Smooth muscle cell (in vitro differentiated cells): ENCODE measurements around the gene LGI4. TPM values are rescaled to one million over a fixed set of nuclear protein-coding genes. Genes with fewer than 3 reads are reported as not detected.

Experiments used
- DNase-seq: peaks from one replicate; lab custom pipeline; 2025; ENCODE audit not compliant: unreplicated experiment; lab: John Stamatoyannopoulos, UW
- H2AFZ ChIP-seq: fragments of 200-600 bp; sonication (generic); 2 replicates; pipeline ENCODE4 v1.6.0; 2016; ENCODE audit warnings: antibody characterized with exemption, low read depth, mild to moderate bottlenecking
- H3F3A ChIP-seq: fragments of 200-600 bp; sonication (generic); 2 replicates; pipeline ENCODE4 v1.6.0; 2017; ENCODE audit warnings: antibody characterized with exemption, low read depth
- H3K27ac ChIP-seq: fragments of 200-600 bp; sonication (generic); 2 replicates; pipeline ENCODE4 v1.5.1; 2016; ENCODE audit warnings: low read depth, mild to moderate bottlenecking
- H3K27me3 ChIP-seq: fragments of 200-600 bp; sonication (generic); 2 replicates; pipeline ENCODE4 v1.6.1; 2016; ENCODE audit warnings: low read depth, mild to moderate bottlenecking
- H3K36me3 ChIP-seq: fragments of 200-600 bp; sonication (generic); 2 replicates; pipeline ENCODE4 v1.5.1; 2016; ENCODE audit warnings: low read depth
- H3K4me1 ChIP-seq: fragments of 200-600 bp; sonication (generic); 2 replicates; pipeline ENCODE4 v1.5.1; 2016; ENCODE audit warnings: low read depth
- H3K4me2 ChIP-seq: fragments of 200-600 bp; sonication (generic); 2 replicates; pipeline ENCODE4 v1.6.0; 2016; ENCODE audit warnings: mild to moderate bottlenecking
- H3K4me3 ChIP-seq: fragments of 200-600 bp; sonication (generic); 2 replicates; pipeline ENCODE4 v1.5.1; 2016; ENCODE audit warnings: mild to moderate bottlenecking
- H3K79me2 ChIP-seq: fragments of 200-600 bp; sonication (generic); 2 replicates; pipeline ENCODE4 v1.6.0; 2016; ENCODE audit warnings: low read depth, mild to moderate bottlenecking
- H3K9ac ChIP-seq: fragments of 200-600 bp; sonication (generic); 2 replicates; pipeline ENCODE4 v1.6.0; 2016; ENCODE audit warnings: low read depth
- H3K9me3 ChIP-seq: fragments of 200-600 bp; sonication (generic); replicated peaks from 2 replicates; pipeline ENCODE4 v1.5.1; 2016; ENCODE audit warnings: low read depth
- H4K20me1 ChIP-seq: fragments of 200-600 bp; sonication (generic); 2 replicates; pipeline ENCODE4 v1.6.0; 2016; ENCODE audit warnings: low read depth
- WGBS: methylation state at CpG from one replicate; pipeline ENCODE4 v1.1.7; 2016; ENCODE audit warnings: low lambda C conversion rate; 5-methylcytosine and 5-hydroxymethylcytosine counted together
- polyA plus RNA-seq: library from polyadenylated mRNA; unstranded; fragments of >200 nt; fragmentation: Nextera tagmentation; extraction: Ambion mirVana; gene quantifications from 2 replicates; pipeline ENCODE4 v1.2.1, GENCODE V29; 2016
- total RNA-seq: library from RNA; depleted of rRNA; stranded (reverse); fragments of >200 nt; gene quantifications from 2 replicates; pipeline ENCODE4 v1.2.3, GENCODE V29; 2014
- TF ChIP-seq, protein P1 (sequence below): fragments of 200-600 bp; sonication (generic); IDR thresholded peaks from 2 replicates; pipeline ENCODE4 v1.5.1; 2017; ENCODE audit warnings: borderline replicate concordance, mild to moderate bottlenecking, antibody characterized with exemption; ENCODE audit not compliant: insufficient read depth, poor library complexity, severe bottlenecking

LGI4 gene
- total and polyA plus RNA-seq, 2 experiments from 2014 or later: 0.17 to 0.22 TPM

GRCh38 chr19:35171730-35172129 is 36.9 kb upstream of the LGI4 start:
- H3K27ac ChIP-seq: no peak overlapping the region
- no peaks in the 10 kb centered on the region for H3K4me1 ChIP-seq
- H3K4me2 ChIP-seq: no peak overlapping the region
- H3F3A ChIP-seq: no peaks in the 10 kb centered on the region
- TF ChIP-seq, protein P1, sequence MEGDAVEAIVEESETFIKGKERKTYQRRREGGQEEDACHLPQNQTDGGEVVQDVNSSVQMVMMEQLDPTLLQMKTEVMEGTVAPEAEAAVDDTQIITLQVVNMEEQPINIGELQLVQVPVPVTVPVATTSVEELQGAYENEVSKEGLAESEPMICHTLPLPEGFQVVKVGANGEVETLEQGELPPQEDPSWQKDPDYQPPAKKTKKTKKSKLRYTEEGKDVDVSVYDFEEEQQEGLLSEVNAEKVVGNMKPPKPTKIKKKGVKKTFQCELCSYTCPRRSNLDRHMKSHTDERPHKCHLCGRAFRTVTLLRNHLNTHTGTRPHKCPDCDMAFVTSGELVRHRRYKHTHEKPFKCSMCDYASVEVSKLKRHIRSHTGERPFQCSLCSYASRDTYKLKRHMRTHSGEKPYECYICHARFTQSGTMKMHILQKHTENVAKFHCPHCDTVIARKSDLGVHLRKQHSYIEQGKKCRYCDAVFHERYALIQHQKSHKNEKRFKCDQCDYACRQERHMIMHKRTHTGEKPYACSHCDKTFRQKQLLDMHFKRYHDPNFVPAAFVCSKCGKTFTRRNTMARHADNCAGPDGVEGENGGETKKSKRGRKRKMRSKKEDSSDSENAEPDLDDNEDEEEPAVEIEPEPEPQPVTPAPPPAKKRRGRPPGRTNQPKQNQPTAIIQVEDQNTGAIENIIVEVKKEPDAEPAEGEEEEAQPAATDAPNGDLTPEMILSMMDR: no peak
- H3K4me3 ChIP-seq: no peak overlapping the region
- no peak overlapping the region for H3K9ac ChIP-seq
- H3K36me3 ChIP-seq: no peaks in the 10 kb centered on the region
- 95% methylated on average over 3 of the region's 3 CpGs for WGBS
- DNase-seq: no peak
- H3K79me2 ChIP-seq: no peaks in the 10 kb centered on the region
- H3K27me3 ChIP-seq: no peaks in the 10 kb centered on the region
- no peaks in the 10 kb centered on the region for H4K20me1 ChIP-seq
- H3K9me3 ChIP-seq: no peaks in the 10 kb centered on the region
- no peak overlapping the region for H2AFZ ChIP-seq

- no peak overlapping the region for H3K9ac ChIP-seq
- H3K79me2 ChIP-seq: no peaks in the 10 kb centered on the region
- H4K20me1 ChIP-seq: no peaks in the 10 kb centered on the region
- no peaks in the 10 kb centered on the region for H3K9me3 ChIP-seq
- TF ChIP-seq, protein P1: no peak
- no peak overlapping the region for H3K4me3 ChIP-seq
- no peaks in the 10 kb centered on the region for H3K4me1 ChIP-seq
- WGBS: 95% methylated on average over 7 of the region's 7 CpGs
- no peak for DNase-seq
- H3K36me3 ChIP-seq: peaks cover 12% of the 10 kb centered on the region
- H3K4me2 ChIP-seq: no peak overlapping the region
- H3F3A ChIP-seq: no peaks in the 10 kb centered on the region
- no peak overlapping the region for H3K27ac ChIP-seq
- no peaks in the 10 kb centered on the region for H3K27me3 ChIP-seq
- H2AFZ ChIP-seq: no peak overlapping the region
Observed at GRCh38 chr19:35170359-35171061, 35.7 kb upstream of the LGI4 start.

DNA sequence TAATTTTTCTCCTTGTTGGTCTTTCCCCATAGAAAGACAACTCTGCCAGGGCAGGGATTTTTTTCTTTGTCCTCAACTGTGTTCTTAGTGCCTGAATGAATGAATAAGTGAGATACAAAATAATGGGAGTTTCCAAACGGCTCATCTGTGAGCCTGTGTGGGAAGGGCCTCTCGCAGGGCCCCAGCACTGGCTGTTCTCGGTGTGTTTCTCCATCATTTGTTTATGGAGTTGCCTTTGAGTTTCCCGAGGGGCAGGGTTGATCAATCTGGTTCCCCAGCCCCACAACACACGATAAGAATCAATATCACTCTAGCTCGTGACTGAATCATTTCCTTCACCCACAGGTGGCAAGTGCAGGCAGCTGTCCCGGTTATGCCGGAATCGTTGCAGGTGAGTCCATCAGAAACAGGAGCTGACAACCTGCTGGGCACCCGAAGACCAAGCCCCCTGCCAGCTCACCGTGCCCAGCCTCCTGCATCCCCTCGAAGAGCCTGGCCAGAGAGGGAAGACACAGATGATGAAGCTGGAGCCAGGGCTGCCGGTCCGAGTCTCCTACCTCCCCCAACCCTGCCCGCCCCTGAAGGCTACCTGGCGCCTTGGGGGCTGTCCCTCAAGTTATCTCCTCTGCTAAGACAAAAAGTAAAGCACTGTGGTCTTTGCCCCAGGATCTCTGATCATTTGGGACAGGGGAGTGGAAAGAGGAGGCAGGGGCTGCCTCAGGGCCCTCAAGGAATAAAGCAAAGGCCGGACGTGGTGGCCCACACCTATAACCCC is 34.5 kb upstream of the LGI4 start:
- Histone ChIP-seq H3K27ac (no peak overlapping the region), H3K79me2 (no peaks in the 10 kb centered on the region), H4K20me1 (no peaks in the 10 kb centered on the region), H3K4me1 (no peaks in the 10 kb centered on the region), H3K36me3 (peaks cover 23% of the 10 kb centered on the region), H3K9ac (no peak overlapping the region), H3K9me3 (peaks cover 6% of the 10 kb centered on the region), H3K4me2 (no peak overlapping the region), H2AFZ (no peak overlapping the region), H3K27me3 (no peaks in the 10 kb centered on the region), H3F3A (no peaks in the 10 kb centered on the region), H3K4me3 (no peak overlapping the region)
- TF ChIP-seq, protein P1: no peak
- DNase-seq: no peak
- 88% methylated on average over 18 of the region's 18 CpGs for WGBS
